OCI-LY7 (cell line): Measurements from ENCODE around the gene GRM4.

Experiments used
- EZH2phosphoT487 ChIP-seq: fragments of 200-600 bp; sonication (generic); IDR thresholded peaks from 2 replicates; pipeline ENCODE4 v1.6.1; 2018; ENCODE audit warnings: low read depth, borderline replicate concordance, mild to moderate bottlenecking, mixed run types, antibody characterized with exemption, low read length, moderate library complexity, mixed read lengths
- TF ChIP-seq, protein P1 (sequence below): fragments of 200-600 bp; sonication (generic); conservative IDR thresholded peaks from 2 replicates; pipeline ENCODE4 v1.5.1; 2014; ENCODE audit warnings: mild to moderate bottlenecking, antibody characterized with exemption, low read length, moderate library complexity, mixed read lengths

DNA sequence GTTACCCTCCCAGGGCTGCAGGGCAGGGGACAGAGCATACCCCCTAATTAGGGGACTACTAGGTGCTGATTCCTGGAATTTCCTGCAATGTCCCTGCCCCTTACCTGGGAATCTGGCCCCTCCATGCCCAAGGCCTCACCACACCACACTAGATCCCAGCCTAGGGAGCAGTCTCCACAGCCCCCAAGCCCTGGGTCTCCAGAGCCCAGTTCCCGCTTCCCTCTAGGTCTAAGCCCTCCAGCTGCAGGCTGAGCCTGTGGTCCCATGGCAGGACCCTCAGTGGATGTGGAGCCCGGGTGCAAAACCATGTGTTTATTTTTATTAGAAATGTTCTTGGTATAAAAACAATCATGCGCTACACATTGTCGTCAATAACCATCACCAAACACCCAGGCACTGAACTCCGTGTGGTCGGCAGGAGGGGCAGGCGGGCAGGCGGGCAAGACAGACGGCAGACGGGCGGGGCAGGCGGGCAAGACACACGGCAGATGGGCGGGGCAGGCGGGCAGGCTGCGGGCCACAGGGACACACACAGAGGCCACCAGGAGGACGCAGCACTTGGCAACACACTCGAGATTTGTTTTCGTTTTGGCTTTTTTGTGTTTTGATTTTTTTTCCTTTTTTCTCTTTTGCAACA is 124.2 kb downstream of the GRM4 start:
- TF ChIP-seq, protein P1, sequence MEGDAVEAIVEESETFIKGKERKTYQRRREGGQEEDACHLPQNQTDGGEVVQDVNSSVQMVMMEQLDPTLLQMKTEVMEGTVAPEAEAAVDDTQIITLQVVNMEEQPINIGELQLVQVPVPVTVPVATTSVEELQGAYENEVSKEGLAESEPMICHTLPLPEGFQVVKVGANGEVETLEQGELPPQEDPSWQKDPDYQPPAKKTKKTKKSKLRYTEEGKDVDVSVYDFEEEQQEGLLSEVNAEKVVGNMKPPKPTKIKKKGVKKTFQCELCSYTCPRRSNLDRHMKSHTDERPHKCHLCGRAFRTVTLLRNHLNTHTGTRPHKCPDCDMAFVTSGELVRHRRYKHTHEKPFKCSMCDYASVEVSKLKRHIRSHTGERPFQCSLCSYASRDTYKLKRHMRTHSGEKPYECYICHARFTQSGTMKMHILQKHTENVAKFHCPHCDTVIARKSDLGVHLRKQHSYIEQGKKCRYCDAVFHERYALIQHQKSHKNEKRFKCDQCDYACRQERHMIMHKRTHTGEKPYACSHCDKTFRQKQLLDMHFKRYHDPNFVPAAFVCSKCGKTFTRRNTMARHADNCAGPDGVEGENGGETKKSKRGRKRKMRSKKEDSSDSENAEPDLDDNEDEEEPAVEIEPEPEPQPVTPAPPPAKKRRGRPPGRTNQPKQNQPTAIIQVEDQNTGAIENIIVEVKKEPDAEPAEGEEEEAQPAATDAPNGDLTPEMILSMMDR, result no peak
- no peak for TF ChIP-seq EZH2phosphoT487
